Measurements from ENCODE around the gene ZBTB16.

DNA sequence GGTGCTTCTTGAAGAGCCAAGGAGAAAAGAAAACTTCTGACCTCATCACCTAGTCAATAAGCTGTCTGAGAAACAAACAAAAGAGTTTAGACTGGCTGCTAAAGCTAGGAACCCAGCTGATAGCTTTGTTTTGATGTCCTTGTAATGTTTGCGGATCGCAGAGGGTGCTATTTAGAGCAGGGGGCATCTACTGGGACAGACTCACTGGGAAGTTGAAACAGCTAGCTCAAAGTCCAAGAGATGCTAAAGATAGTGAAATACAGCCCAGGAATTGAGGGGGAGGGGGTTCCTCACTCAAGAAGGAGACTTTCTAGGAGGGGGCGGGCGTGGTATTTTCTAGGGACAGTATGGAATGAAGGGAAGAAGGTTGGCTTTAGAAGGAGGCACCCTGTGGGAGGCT, 18.9 kb downstream of the ZBTB16 start:
- TF ChIP-seq SPI1 (IDR thresholded peaks at IDR 0.05; ENCODE audit: borderline replicate concordance, low read depth) = no peak
- TF ChIP-seq, protein P1, sequence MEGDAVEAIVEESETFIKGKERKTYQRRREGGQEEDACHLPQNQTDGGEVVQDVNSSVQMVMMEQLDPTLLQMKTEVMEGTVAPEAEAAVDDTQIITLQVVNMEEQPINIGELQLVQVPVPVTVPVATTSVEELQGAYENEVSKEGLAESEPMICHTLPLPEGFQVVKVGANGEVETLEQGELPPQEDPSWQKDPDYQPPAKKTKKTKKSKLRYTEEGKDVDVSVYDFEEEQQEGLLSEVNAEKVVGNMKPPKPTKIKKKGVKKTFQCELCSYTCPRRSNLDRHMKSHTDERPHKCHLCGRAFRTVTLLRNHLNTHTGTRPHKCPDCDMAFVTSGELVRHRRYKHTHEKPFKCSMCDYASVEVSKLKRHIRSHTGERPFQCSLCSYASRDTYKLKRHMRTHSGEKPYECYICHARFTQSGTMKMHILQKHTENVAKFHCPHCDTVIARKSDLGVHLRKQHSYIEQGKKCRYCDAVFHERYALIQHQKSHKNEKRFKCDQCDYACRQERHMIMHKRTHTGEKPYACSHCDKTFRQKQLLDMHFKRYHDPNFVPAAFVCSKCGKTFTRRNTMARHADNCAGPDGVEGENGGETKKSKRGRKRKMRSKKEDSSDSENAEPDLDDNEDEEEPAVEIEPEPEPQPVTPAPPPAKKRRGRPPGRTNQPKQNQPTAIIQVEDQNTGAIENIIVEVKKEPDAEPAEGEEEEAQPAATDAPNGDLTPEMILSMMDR (IDR thresholded peaks at IDR 0.05; ENCODE audit: insufficient read depth, low read length) = no peak
- no peak for TF ChIP-seq POLR2AphosphoS5 (IDR thresholded peaks at IDR 0.05; ENCODE audit: low read depth)
- TF ChIP-seq, protein P2, sequence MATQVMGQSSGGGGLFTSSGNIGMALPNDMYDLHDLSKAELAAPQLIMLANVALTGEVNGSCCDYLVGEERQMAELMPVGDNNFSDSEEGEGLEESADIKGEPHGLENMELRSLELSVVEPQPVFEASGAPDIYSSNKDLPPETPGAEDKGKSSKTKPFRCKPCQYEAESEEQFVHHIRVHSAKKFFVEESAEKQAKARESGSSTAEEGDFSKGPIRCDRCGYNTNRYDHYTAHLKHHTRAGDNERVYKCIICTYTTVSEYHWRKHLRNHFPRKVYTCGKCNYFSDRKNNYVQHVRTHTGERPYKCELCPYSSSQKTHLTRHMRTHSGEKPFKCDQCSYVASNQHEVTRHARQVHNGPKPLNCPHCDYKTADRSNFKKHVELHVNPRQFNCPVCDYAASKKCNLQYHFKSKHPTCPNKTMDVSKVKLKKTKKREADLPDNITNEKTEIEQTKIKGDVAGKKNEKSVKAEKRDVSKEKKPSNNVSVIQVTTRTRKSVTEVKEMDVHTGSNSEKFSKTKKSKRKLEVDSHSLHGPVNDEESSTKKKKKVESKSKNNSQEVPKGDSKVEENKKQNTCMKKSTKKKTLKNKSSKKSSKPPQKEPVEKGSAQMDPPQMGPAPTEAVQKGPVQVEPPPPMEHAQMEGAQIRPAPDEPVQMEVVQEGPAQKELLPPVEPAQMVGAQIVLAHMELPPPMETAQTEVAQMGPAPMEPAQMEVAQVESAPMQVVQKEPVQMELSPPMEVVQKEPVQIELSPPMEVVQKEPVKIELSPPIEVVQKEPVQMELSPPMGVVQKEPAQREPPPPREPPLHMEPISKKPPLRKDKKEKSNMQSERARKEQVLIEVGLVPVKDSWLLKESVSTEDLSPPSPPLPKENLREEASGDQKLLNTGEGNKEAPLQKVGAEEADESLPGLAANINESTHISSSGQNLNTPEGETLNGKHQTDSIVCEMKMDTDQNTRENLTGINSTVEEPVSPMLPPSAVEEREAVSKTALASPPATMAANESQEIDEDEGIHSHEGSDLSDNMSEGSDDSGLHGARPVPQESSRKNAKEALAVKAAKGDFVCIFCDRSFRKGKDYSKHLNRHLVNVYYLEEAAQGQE (IDR thresholded peaks at IDR 0.05; ENCODE audit: insufficient replicate concordance, low read depth) = no peak
- no peak for TF ChIP-seq GABPA (IDR thresholded peaks at IDR 0.05; ENCODE audit: low read depth)

Measured in HL-60 (cell line).